ENCODE measurements around the gene SCNN1B.

Gene SCNN1B

DNA sequence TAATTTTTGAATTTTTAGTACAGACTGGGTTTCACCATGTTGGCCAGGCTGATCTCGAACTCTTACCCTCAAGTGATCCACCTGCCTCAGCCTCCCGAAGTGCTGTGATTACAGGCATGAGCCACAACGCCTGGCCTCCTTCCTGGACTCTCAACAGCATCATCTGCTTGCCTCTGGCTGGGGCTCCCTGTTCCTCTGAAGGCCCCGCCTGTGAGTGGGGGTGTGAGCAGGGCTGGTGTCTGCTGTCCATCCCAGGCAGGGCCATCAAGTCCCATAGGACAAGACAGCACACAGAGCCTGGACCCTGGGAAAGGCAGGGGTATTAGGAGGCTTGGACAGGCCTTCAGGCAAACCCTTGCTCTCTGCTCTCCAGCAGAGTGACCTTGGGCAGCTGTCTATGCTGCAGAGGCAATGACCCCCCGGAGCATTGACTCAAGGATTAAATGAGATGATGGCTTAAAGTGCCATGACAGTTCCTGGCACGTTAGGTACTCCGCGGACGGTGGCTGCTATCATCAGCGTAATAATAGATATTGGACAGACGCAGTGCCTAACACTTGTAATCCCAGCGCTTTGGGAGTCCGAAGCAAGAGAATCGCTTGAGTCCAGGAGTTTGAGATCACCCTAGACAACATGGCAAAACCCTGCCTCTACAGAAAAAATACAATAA lies 19.2 kb downstream of the SCNN1B start:
- no peak for DNase-seq (ENCODE audit: low spot score)

DNA sequence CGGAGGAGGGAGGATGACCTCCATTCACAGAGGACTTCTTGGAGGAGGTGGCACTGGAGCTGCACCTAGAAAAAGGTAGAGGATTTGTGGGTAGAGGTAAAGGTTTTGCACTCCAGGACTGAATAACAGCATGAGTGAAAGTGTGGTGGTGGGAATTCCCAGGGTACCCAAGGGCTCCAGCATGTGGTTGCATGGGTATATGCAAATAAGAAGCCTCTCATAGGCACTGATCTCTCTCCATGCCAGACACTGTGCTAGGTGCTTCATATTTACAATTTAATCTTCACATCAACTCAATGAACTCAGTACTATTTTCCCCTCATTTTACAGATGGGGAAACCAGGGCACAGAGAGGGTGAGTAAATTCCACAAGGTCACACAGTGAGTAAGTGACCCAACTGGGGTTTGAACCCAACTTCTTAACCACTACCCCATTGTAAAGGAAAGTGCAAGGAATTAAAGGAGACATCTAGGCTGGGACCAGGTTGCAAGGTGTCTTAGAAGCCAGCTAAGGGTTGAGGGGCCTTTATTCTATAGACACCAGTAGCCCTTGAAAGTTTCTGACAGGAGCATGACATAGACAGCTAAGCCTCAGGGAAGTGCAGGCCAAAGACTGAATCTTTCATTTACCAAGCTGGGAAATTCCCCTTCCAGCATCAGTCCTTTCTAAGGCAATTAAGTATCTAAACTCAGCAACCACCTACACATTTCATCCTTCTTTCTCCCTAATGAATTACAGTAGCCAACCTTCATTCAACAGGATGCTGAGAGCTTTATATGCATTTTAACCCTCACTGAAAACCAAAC lies 21.3 kb downstream of the SCNN1B start:
- DNase-seq (ENCODE audit: low spot score): no peak

DNA sequence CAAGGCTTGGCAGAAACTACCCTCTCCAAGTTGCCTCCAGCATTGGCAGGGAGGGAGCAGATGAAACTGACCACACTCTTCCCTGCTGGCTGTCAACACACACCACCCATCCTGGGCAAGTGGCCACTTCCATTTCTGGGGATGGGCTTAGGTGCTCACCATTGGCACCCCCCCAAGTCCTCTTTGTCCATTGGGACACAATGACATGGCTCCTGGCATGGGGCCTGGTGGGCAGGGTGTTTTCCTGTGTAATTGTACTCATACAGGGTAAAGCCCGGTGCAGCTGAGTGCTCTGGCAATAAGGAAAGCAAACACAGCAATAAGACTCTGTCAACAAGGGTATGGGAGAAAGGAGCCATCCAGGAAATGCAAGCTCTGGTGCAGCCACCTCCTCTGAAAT lies 22.6 kb downstream of the SCNN1B start:
- DNase-seq (ENCODE audit: low spot score): no peak

DNA sequence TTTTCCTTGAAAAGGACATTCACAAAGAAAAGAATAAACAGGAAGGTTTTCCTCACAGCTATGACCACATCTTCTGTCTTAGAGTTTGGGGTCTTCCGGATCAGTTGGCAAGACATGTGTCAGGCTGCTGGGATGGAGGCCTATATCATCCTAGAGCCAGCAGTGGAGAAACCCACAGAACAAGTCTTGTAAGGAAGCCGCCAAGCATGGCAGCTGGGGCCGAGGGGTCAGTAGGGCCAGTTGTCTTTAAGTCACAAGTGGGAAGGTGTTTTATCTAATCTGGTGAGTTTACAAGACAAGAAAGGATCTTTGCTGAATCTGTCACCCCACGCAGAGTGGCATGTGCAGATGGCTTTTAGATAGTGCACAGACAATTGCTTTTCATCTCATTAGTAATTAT lies 25.7 kb downstream of the SCNN1B start:
- DNase-seq (ENCODE audit: low spot score): no peak

DNA sequence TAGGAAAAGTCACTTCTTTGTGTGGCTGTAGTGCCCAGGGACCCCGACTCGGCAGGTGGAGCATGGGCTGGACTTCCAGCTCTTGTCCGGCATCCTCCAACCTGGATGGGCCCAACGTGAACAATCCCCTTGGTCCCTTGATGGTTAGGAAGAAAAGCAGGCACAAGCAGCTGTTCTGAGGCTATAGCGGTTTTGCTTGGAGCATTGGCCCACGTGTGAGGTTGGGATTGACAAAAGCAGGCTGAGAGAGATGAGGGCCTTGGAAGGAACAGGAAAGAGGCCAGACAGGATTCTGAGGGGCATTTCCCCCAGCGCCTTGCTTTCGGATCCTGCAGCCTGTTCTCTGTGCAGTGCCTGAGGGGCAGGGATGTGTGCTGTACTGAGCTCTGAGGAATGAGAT lies 28.1 kb downstream of the SCNN1B start:
- no peak for DNase-seq (ENCODE audit: low spot score)

DNA sequence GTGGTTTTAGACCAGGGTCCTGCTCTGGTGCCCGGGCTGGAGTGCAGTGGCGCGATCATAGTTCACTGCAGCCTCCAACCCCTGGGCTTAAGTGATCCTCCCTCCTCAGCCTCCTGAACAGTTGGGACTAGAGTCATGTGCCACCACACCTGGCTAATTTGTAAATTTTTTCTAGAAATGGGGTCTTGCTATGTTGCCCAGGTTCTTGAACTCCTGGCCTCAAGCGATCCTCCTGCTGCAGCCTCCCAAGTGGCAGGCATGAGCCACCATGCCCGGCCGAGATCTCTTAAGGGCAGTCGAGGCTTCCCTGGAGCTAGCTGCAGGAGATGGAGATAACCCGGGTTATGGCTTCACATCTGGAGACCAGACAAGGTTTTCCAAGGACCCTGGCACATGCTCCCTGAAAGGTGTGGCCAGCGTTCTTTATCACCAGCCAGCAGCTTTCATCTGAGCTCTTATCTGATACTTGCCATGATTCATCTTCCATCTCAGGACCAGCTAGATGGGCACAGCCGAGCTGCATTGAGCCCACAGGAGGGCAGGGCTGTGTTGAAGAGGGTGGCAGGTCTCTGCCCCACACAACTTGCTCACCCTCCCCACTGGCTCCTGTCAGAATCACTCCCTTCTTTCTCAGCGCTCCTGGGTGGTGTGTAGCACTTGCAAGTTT lies 28.6 kb downstream of the SCNN1B start:
- DNase-seq (ENCODE audit: low spot score): no peak

DNA sequence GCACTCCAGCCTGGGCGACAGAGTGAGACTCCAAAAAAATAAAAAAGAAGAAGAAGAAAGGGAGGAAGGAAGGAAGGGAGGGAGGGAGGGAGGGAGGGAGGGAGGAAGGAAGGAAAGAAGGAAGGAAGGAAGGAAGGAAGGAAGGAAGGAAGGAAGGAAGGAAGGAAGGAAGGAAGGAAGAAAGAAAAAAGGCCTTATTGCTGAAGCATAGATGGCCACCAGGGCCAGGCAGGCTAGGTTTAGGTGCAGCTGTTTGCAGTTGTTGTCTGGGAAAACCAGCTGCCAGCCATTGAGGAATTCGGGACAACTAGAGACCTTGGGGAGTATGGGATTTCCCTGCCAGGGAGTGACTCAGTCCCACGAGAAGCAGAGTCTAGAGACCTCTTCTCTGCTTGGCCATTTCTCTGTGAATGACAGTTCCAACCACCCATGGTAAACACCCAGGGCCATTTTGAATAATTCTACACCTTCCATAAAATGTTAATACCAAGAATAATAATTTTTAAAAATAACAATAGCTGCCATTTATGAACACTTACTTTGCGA lies 31.0 kb downstream of the SCNN1B start:
- DNase-seq (ENCODE audit: low spot score): no peak

DNA sequence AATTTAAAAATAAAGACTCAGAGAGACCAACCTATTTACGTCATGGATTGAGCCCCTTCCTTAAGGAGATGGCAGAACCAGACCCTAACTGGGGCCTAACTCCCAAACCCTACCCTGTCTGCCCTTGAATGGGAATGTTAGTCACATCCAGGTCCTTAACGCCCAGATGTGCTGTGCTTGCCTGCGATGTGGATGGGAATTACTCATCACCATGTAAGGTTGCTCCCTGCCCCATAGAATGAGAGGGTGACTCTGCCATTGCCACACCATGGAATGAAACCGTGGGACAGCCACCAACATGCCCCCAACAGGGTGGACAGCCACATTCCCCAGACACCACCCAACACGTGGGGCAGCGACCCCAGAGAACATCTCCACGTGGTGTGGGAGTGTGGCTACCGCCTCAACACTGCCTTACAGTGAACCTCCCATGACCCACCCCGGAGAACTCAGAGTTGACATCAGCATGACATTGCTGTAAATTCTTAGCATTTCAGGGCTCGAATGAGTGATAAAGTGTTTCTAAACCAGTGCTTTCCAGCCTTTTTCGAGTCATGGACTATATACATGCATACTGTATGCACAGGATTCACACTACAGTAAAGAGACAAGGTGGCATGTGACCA lies 31.8 kb downstream of the SCNN1B start:
- DNase-seq (ENCODE audit: low spot score): no peak

DNA sequence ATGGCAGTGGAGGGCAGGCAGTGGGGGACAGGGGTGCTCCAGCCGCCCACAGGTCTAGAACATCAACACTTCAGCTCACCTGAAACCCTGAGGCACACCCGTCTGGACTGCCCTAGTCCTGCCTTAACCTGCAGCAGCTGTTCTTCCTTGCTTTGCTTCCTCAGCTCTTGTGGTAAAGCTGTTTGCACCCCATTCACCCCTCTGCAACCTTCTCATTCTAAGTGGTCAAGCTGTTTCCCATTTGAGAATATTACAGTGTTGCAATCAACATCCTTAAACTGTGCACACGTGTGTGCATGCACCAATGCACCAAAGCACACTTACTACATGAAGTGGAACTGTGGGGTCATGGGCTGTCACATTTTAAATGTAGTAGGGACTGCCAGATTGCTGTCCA lies 32.4 kb downstream of the SCNN1B start:
- DNase-seq (ENCODE audit: low spot score): no peak

DNA sequence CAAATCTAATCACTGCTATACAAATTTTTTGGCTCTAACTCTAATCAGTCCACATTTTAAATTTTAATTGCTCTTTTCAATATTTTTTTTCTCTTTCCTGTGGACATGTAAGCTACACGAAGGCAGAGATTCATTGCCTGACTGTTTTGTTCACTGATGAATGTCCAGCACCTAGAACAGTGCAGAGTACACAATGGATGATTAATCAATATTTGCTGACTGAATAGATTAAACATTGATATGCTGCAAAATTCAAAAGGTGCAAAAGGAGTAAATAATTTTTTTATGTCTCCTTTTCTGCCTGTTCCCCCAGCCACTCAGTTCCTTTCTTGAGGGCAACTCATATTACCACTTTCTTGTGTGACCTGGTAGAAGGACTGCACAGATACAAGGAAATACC lies 32.8 kb downstream of the SCNN1B start:
- no peak for DNase-seq (ENCODE audit: low spot score)

DNA sequence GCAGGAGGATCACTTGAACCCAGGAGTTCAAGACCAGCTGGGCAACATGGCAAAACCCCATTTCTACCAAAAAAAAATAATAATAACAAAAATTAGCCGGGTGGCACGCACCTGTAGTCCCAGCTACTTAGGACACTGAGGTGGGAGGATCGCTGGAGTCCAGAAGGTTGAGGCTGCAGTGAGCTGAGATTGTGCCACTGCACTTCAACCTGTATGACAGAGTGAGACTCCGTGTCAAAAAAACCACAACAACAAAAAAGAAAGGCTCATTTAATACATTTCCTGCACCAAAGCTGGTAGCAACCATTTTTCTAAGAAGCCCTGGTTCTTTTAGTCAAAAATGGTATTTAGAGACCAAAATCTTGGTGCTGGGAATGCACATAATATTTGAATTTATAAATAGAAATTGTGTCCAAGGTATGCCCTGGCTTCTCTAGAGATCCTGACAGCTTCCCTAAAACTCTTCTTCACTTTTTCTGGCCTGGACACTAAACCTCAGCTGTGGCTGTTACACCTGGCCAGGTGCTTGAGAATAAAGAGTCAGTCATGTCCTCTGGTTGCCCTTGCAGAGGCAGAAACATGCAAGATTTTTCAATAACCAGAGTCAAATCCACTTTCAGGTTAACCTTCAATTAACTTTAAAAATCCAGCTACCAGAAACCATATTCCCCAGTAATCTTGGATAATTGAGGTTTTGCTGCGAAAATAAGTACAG lies 35.9 kb downstream of the SCNN1B start:
- no peak for DNase-seq (ENCODE audit: low spot score)

DNA sequence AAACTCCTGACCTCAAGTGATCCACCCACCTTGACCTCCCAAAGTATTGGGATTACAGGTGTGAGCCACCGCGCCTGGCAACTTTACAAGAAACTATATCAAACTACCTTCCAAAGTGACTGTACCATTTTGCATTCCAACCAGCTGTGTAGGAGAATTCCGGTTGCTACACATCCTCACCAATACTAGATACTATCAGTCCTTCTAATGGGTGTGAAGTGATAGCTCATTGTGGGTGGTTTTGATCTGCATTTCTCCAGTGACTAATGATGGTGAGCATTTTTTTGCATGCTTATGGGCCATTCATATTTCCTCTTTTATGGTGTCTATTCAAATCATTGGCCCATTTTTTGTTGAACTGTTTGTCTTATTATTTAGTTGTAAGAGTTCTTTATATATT lies 37.7 kb downstream of the SCNN1B start:
- no peak for DNase-seq (ENCODE audit: low spot score)

DNA sequence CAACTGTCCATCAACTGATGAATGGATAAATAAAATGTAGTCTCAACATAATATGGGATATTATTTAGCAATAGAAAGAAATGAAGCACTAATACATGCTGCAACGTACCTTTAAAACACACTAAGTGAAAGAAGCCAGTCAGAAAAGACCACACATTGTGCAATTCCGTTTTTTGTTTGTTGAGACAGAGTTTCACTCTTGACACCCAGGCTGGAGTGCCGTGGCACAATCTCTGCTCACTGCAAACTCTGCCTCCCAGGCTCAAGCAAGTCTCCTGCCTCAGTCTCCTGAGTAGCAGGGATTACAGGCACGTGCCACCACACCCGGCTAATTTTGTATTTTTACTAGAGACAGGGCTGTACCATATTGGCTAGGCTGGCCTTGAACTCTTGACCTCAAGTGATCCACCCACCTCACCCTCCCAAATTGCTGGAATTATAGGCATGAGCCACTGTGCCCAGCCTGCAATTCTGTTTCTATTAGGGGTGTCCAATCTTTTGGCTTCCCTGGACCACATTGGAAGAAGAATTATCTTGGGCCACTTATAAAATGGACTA lies 40.1 kb downstream of the SCNN1B start:
- DNase-seq (ENCODE audit: low spot score): no peak

DNA sequence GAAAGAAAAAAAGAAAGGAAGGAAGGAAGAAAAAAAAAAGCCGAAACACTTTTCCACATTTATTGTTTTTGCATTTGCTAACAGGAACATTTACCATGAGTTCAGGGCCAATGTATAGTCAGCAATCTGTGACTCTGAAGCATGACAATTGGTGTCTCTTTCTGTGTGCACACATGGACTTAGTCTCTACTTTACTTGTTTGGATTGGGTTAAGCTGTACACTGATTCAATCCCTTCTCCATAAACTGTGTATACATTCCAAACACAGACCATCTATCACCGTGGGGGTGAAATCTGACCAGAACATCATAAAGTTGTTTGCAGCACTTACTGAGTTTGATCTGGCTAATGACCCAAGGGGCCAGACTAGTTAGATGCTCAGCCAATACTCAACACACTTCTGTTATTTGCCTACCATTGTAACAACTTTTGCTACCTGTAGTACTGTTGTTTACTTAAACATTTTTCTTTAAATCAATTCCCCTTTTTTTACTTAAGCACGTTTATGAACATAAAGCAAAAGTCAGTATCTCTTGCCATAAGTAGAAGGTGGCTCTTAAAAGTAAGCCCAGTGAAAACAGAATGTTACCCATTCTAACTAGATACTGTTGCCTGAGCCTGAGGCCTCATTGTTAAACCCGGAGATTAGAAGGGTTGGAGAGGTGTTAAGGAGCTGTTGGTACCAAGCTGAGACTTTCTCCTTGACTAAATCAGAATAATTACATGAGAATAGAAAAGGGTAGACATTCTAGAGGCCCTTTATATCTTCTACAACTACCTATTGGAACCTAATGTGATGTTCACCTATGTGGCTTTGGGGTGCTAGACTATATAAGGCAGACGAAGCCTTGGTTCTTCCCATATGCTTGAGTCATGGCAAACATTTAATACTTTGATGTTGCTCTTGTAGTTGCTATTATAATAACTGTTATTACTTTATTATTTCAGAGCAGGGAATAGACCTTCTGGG lies 41.8 kb downstream of the SCNN1B start:
- no peak for DNase-seq (ENCODE audit: low spot score)

DNA sequence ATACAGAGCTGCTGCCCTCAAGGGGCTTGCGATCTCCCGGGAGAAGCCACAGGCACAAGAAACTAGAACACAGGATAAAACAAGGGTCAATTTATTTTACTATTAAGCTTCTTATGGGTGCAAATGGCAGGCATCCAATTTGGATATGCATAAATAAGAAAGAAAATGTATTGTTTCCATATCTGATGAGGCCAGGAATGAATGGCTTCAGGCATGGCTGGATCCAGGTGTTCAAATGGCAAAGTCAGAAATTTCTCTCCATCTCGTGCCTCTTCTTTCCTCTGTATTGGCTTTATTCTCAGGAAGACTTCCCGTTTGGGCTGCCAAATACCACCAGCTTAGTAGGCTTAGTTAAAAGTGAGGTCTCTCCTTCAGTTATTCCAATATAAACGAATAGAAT lies 43.1 kb downstream of the SCNN1B start:
- no peak for DNase-seq (ENCODE audit: low spot score)

DNA sequence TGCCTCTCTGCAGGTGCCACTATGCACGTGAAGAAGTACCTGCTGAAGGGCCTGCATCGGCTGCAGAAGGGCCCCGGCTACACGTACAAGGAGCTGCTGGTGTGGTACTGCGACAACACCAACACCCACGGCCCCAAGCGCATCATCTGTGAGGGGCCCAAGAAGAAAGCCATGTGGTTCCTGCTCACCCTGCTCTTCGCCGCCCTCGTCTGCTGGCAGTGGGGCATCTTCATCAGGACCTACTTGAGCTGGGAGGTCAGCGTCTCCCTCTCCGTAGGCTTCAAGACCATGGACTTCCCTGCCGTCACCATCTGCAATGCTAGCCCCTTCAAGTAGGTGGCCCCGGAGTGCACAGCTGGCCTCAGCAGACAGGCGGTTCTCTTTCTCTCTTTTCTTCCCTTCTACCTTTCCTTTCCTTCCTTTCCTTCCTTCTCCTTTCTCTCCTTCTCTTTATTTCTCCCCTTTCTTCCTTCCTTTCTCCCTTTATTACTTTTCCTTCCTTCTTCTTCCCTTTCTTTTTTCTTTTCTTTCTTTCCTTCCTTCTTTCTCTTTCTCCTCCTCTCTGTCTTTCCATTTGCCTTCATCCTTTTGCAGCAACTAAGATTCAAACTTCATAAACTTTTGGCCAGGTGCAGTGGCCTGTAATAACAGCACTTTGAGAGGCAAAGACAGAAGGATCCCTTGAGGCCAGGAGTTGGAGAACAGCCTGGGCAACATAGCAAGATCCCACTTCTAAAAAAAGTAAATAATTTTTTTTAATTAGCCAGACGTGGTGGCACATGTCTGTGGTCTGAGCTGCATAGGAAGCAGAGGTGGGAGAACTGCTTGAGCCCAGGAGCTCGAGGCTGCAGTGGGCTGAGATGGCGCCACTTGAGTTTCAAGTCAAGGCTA lies 46.7 kb downstream of the SCNN1B start:
- DNase-seq (ENCODE audit: low spot score): no peak

DNA sequence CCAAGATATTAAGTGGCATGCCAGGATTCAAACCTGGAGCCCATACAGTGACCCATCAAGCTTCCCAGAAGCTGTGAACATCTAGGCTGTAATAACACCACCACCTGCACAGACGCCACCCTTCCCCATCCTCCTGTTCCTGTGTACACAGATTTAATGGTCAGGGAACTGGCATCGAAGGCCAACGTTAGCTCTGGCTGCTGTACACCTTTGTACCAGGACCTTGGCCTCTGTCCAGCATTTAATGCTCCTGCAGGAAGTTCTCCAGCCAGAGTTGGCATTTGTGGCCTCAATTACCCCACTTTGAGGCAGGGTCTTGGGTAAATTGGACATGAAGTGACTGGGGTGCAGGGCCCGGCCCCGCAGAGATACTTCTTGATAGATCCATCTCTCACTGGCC lies 49.3 kb downstream of the SCNN1B start:
- DNase-seq (ENCODE audit: low spot score): no peak

DNA sequence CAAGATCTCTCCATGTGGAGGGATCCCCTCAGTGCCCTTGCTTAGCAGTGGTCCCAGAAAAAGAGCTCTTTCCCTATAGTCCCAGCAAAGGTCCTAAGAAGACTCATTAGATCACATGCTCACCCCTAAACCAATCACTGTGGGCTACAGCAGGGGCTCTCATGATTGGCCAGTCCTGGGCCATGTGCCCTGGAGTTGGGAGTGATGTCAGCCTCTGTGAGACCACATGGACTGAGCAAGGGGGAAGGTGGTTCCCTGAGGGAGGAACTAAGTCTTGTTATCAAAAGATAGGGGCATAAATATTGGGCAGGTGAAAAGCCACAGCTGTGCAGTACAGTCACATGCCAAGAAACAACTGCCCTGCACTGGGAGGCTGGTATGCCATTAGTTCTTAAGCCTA lies 51.3 kb downstream of the SCNN1B start:
- no peak for DNase-seq (ENCODE audit: low spot score)

DNA sequence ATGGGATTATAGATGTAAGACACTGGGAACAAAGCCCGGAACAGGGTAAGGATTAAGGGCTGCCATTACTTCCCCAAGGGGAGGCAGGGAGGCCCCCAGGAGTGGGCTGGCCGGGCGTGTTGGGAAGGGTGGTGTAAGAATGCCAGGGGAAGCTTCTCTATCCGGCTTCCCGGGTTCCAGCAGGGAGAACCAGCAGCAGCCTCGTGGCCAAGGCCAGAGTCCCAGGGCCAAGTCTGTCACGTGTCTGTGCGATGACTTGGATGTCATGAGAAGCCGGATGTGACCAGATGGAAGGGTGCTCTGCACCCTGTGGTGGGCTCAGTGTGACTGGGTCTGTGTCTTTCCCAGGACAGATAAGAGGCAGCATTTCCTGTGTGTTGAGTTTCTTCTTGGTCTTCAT lies 52.1 kb downstream of the SCNN1B start:
- DNase-seq (ENCODE audit: low spot score): no peak

All from CD4-positive, alpha-beta T cell treated with Interleukin-6 at 100 ng/mL for 8 hours (primary cell).